H1 (cell line): ENCODE results near the gene GEMIN2. TPM values are rescaled to one million over a fixed set of nuclear protein-coding genes. Genes with fewer than 3 reads are reported as not detected.
A peak's percentile ranks its signal among the peaks of the same experiment; 100 is the strongest.

Source experiments
- polyA plus RNA-seq, 7 experiments: library from polyadenylated mRNA; depleted of rRNA in 3 of 7; stranded (reverse) in 5 of 7; unstranded in 2 of 7; fragments of >200 nt in 5 of 7; fragments of 200-250 nt in 2 of 7; gene quantifications; 1 replicate in 5 of 7; 2 replicates in 1 of 7; 4 replicates in 1 of 7; pipeline versions ENCODE4 v1.2.1 to v1.2.3, GENCODE V29; 2011 to 2013; ENCODE audit warnings: missing spikeins in 2 of 7, mixed read lengths in 2 of 7
- total RNA-seq: library from RNA; stranded (reverse); fragmentation: NEBNext Ultra II Directional; extraction: Animal tissue kit (Norgen Biotek cat#: 25700); gene quantifications from 2 replicates; pipeline ENCODE4 v1.2.1, GENCODE V29; 2021
- TF ChIP-seq, protein P1 (sequence below): IDR thresholded peaks from 2 replicates; pipeline ENCODE4 v1.6.1; 2012; ENCODE audit warnings: inconsistent platforms

Gene GEMIN2
- total and polyA plus RNA-seq, 2 of the 8 experiments (the other 6 are each of a cell fraction or from before 2014, with no cell fraction given): 29.1 to 30.8 TPM

- TF ChIP-seq, protein P1, sequence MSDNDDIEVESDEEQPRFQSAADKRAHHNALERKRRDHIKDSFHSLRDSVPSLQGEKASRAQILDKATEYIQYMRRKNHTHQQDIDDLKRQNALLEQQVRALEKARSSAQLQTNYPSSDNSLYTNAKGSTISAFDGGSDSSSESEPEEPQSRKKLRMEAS: peak; percentile 8; the same call in 1 of the 2 replicates
- TF ChIP-seq, all 59 proteins: peak for 26
Observed at GRCh38 chr14:39174560-39175444, 60.7 kb downstream of the GEMIN2 start, which contains the start of gene PNN (continued).
